Muscle layer of duodenum (tissue), 2 donors: ENCODE measurements around the gene ISLR.

ENCODE experiments used
- H3K27ac ChIP-seq: one replicate; pipeline ENCODE4 v1.7.0; 2013; ENCODE audit warnings: mild to moderate bottlenecking, low read length
- H3K27me3 ChIP-seq: one replicate; pipeline ENCODE4 v1.7.0; 2013; ENCODE audit warnings: low read depth, mild to moderate bottlenecking, control low read depth, low read length
- H3K36me3 ChIP-seq, 2 donors: one replicate each; pipeline ENCODE4 v1.7.0; 2013; ENCODE audit warnings: low read length in 2 of 2, control low read depth in 1 of 2, mild to moderate bottlenecking in 1 of 2; ENCODE audit not compliant: insufficient read depth in 2 of 2, control insufficient read depth in 1 of 2
- H3K4me1 ChIP-seq, 2 donors: one replicate each; pipeline ENCODE4 v1.7.0; 2013; ENCODE audit warnings: low read length in 2 of 2, mild to moderate bottlenecking in 2 of 2, control low read depth in 1 of 2, moderate library complexity in 1 of 2; ENCODE audit not compliant: insufficient read depth in 2 of 2, control insufficient read depth in 1 of 2
- H3K4me3 ChIP-seq, 2 donors: one replicate each; pipeline ENCODE4 v1.7.0; 2013; ENCODE audit warnings: low read length in 2 of 2, low read depth in 1 of 2, mild to moderate bottlenecking in 1 of 2
- H3K9me3 ChIP-seq, 2 donors: one replicate each; pipeline ENCODE4 v1.7.0; 2013; ENCODE audit warnings: low read length in 2 of 2, control low read depth in 1 of 2, mild to moderate bottlenecking in 1 of 2; ENCODE audit not compliant: control insufficient read depth in 1 of 2
- donor health status: healthy.

Gene ISLR

GRCh38 chr15:74131628-74132413 lies 41.7 kb upstream of the ISLR start:
- no peak overlapping the region for H3K4me3 ChIP-seq
- no peak overlapping the region for H3K27ac ChIP-seq
- peaks cover 2 to 62% of the 10 kb centered on the region in 2 donors for H3K4me1 ChIP-seq
- no peaks in the 10 kb centered on the region for H3K9me3 ChIP-seq
- H3K36me3 ChIP-seq, result no peaks in the 10 kb centered on the region
- H3K27me3 ChIP-seq, result peaks cover 63% of the 10 kb centered on the region

GRCh38 chr15:74132681-74133651 lies 40.5 kb upstream of the ISLR start:
- Histone ChIP-seq H3K4me3 (no peak overlapping the region), H3K9me3 (no peaks in the 10 kb centered on the region), H3K27ac (no peak overlapping the region), H3K36me3 (no peaks in the 10 kb centered on the region), H3K27me3 (peaks cover 71% of the 10 kb centered on the region), H3K4me1 (peaks cover 6 to 63% of the 10 kb centered on the region in 2 donors)

GRCh38 chr15:74133694-74134386 lies 39.7 kb upstream of the ISLR start:
- no peaks in the 10 kb centered on the region for H3K9me3 ChIP-seq
- peaks cover 68% of the 10 kb centered on the region for H3K27me3 ChIP-seq

GRCh38 chr15:74134387-74135027 lies 39.0 kb upstream of the ISLR start:
- Histone ChIP-seq H3K36me3 (no peaks in the 10 kb centered on the region), H3K9me3 (no peaks in the 10 kb centered on the region), H3K4me3 (no peak overlapping the region), H3K4me1 (peaks cover 6 to 48% of the 10 kb centered on the region in 2 donors), H3K27ac (no peak overlapping the region), H3K27me3 (peaks cover 63% of the 10 kb centered on the region)

More at GRCh38 chr15:74133694-74134386, 39.7 kb upstream of the ISLR start:
- Histone ChIP-seq H3K27ac (no peak overlapping the region), H3K4me3 (no peak overlapping the region), H3K4me1 (peaks cover 6 to 55% of the 10 kb centered on the region in 2 donors), H3K36me3 (no peaks in the 10 kb centered on the region)

- H3K4me1 ChIP-seq, result peaks cover 6 to 47% of the 10 kb centered on the region in 2 donors
- no peak overlapping the region for H3K4me3 ChIP-seq
- H3K9me3 ChIP-seq, result no peaks in the 10 kb centered on the region
- peaks cover 58% of the 10 kb centered on the region for H3K27me3 ChIP-seq
- H3K27ac ChIP-seq, result no peak overlapping the region
- no peaks in the 10 kb centered on the region for H3K36me3 ChIP-seq
Measured at GRCh38 chr15:74135041-74135565, 38.4 kb upstream of the ISLR start.

GRCh38 chr15:74136540-74136813 lies 37.0 kb upstream of the ISLR start:
- Histone ChIP-seq H3K4me3 (peak overlapping the region; percentile 21 to 48), H3K27ac (no peak overlapping the region), H3K36me3 (no peaks in the 10 kb centered on the region), H3K9me3 (no peaks in the 10 kb centered on the region), H3K27me3 (peaks cover 45% of the 10 kb centered on the region), H3K4me1 (peaks cover 6 to 43% of the 10 kb centered on the region in 2 donors)

GRCh38 chr15:74136814-74137536 lies 36.5 kb upstream of the ISLR start:
- no peaks in the 10 kb centered on the region for H3K9me3 ChIP-seq
- H3K27ac ChIP-seq, result no peak overlapping the region
- peak overlapping the region; percentile 21 to 48 for H3K4me3 ChIP-seq
- no peaks in the 10 kb centered on the region for H3K36me3 ChIP-seq
- peaks cover 6 to 38% of the 10 kb centered on the region in 2 donors for H3K4me1 ChIP-seq
- peaks cover 40% of the 10 kb centered on the region for H3K27me3 ChIP-seq

GRCh38 chr15:74137537-74137894 lies 36.0 kb upstream of the ISLR start:
- no peaks in the 10 kb centered on the region for H3K9me3 ChIP-seq
- no peaks in the 10 kb centered on the region for H3K36me3 ChIP-seq
- H3K27me3 ChIP-seq, result peaks cover 36% of the 10 kb centered on the region
- peak overlapping the region in 1 of 2 donors; percentile 48 for H3K4me3 ChIP-seq
- no peak overlapping the region for H3K27ac ChIP-seq
- H3K4me1 ChIP-seq, result peaks cover 6 to 38% of the 10 kb centered on the region in 2 donors

- Histone ChIP-seq H3K4me3 (no peak overlapping the region), H3K36me3 (no peaks in the 10 kb centered on the region), H3K27ac (no peak overlapping the region), H3K9me3 (no peaks in the 10 kb centered on the region), H3K27me3 (peaks cover 26% of the 10 kb centered on the region), H3K4me1 (peaks cover 6 to 31% of the 10 kb centered on the region in 2 donors)
Measured at GRCh38 chr15:74138642-74139041, 34.9 kb upstream of the ISLR start.

GRCh38 chr15:74141591-74141990 lies 31.9 kb upstream of the ISLR start:
- peaks cover 18% of the 10 kb centered on the region for H3K27me3 ChIP-seq
- H3K4me3 ChIP-seq, result no peak overlapping the region
- peaks cover 5 to 11% of the 10 kb centered on the region in 2 donors for H3K4me1 ChIP-seq
- no peaks in the 10 kb centered on the region for H3K9me3 ChIP-seq
- no peaks in the 10 kb centered on the region for H3K36me3 ChIP-seq
- no peak overlapping the region for H3K27ac ChIP-seq
